H4 (cell line): ENCODE data around the gene CCNO. TPM values are rescaled to one million over a fixed set of nuclear protein-coding genes. Genes with fewer than 3 reads are reported as not detected.

ENCODE experiments used
- DNase-seq: peaks from one replicate; pipeline ENCODE4 v3.0.0-alpha.2; 2015; ENCODE audit warnings: low spot score
- total RNA-seq: library from RNA; depleted of rRNA; stranded (reverse); fragments of >200 nt; shearing (Covaris generic); gene quantifications from 2 replicates; pipeline ENCODE4 v1.2.3, GENCODE V29; 2014; rRNA removed

CCNO gene
- total RNA-seq, 1 experiment from 2014 or later: 1.4 TPM

GRCh38 chr5:55222985-55223811 lies 10.2 kb downstream of the CCNO start:
- no peak for DNase-seq

- DNase-seq: no peak
Observed at GRCh38 chr5:55222092-55222984, 11.1 kb downstream of the CCNO start.

DNA sequence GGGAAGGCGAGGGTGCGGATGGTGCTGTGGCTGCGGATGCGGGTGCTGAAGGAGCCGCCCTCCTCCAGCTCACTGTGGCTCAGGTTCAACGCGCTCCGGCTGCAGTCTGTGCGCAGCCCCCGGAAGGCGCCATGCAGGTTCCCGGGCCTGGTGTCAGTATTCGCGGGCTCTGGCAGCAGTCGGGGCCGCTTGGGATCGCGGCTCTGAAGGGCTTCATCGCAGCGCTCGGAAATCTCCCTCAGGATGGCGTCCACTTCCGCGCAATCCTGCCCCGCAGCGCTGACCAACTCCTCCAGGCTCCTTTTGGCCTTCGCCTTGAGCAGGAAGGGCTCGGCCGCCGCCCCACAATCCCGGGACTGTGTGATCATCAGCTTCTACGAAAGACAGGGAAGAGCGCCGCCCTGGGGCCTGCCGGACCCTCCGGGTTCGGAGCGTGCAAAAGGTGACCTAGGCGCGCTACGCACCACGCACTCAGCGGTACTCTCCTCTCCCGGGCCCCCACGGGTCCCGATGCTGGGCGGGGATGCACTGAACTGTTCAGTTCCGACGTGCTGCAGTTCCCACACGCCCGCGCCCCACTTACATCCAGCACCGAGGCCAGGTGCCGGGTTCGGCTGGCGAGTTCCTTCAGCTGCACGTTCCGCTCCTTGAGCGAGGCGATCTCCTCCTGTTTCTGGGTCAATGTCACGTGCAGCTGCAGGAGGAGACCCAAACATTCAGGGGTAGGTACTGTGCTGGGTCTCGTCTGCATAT lies 12.8 kb downstream of the CCNO start:
- DNase-seq: no peak

DNA sequence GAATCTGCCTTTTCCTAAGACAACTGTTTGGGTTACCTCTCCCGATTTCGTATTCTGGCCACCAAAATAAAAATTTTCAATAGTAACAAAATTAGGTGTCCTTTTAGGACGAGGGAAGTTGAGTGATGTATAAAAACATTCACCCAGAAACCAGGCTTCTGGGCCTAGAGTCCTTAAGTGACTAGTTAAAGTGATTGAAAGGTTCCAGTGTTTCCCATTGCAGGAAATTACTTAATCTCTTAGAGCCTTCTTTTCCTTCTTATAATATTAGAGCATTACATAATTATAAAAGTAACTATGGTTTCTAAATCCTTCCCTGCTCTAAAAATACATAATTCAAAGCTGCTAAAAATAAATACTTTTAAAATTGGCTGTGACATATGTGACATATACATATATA lies 13.6 kb downstream of the CCNO start:
- no peak for DNase-seq

GRCh38 chr5:55218967-55219366 lies 14.4 kb downstream of the CCNO start:
- no peak for DNase-seq

DNA sequence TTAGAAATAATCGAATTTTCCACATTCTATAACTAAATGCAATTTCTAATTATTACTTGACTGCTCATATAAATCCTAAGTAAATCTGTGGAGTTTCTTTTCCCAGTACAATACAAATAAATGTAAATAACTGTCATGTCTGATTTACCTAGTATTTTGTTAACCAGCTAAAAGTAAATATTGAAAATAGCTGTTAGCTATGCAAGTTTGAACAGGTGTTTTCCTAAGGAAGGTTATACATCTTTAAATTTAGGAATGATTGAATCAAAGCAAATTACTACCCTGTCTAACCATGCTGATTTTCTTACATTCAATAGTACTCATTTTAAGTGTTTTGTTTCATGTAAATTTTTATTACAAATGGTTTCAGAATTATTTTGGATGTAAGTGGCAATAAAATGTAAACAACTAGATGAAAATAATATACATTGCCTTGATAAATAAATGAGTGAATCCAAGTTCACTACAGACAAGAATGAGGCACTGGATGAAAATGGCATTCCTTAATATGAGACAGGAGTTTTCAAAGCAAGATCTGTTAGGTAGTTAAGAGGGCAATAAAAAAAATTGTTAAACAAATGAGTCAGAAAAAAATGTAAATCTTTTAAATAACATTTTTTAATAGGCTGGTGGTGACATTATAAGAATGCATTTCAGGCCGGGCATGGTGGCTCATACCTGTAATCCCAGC lies 22.1 kb downstream of the CCNO start:
- no peak for DNase-seq

- no peak for DNase-seq
Observed at GRCh38 chr5:55205001-55205400, 28.4 kb downstream of the CCNO start.

DNA sequence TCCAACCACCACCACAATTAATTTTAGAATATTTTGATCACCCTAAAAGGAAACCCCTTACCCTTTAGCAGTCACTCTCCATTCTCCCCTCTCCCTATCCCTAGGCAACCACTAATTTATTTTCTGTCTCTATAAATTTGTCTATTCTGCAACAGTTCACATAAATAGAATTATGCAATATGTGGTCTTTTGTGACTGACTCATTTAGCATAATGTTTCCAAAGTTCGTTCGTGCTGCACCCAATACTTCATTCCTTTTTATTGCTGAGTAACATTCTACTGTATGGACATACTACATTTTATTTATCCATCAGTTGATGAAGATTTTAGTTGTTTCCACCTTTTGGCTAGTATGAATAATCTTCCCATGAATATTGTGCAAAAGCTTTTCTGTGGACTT lies 42.2 kb downstream of the CCNO start:
- DNase-seq: no peak

DNA sequence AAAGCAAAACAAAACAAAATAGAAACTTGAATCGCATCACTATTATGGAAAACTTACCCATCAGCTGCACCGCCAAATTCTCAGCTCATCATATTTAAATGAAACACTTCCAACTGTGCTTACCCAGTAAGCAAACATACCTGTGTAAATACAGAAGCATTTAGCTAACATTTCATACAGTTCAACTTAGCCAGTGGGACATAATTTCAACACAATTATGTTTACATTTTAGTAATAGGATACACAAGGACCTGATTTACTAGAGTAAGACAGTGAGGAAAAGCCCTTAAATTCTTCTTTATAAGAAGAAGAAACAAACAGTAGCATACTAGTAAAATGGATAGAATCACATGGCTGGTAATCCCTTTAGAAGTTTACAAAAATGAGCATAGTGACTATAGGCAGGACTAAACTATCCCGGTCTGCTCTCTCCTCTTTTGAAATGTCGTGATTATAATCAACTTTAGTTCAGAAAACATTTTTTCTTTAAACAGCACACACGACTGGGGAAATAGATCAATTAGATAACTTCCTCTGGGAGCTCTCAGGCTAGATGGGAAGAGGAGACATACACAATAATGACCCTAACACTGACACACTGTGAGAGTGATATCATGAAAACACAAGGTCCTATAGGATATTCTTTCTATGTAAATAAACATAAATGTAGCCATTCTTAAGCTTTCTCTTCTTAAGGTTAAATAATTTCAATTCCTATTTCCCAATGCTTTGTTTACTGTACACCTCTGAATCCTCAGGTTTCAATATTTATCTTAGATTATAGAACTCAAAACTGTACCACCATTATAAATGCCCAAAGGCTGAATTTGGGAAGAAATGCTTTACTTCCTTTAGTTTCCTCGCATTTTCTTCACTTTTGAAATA lies 44.5 kb downstream of the CCNO start:
- DNase-seq: no peak

DNA sequence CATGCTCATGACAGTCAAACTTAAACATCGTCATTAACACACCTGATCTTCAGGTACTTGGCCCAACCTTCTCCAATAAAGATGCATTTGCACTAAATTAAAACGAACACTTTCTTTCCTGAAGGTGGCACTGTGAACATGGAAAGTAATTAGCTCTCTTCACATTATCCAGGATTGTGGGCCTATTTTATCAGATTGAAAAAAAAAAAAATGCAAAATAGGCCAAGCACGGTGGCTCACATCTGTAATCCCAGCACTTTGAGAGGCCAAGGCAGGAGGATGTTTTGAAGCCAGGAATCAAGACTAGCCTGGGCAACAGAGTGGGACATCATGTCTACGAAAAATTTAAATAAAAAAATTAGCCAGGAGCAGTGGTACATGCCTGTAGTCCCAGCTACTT lies 46.0 kb downstream of the CCNO start:
- peak; percentile 24 for DNase-seq

Other genes starting within 250 kb of the CCNO start
- gene ESM1, start 248.0 kb downstream of the CCNO start, total RNA-seq: not detected in 2 replicates
- gene GZMK, start 209.4 kb downstream of the CCNO start, total RNA-seq: not detected in 2 replicates
- gene GZMA, start 131.0 kb downstream of the CCNO start, total RNA-seq: not detected in 2 replicates
- 129 and 152 TPM in 2 replicates for gene GPX8, start 73.4 kb downstream of the CCNO start, total RNA-seq
- not detected in 2 replicates for gene CDC20B, start 60.4 kb downstream of the CCNO start, total RNA-seq
- gene MCIDAS, start 6.3 kb downstream of the CCNO start, total RNA-seq: 0.21 and 0.48 TPM in 2 replicates
- gene DHX29, start 74.1 kb upstream of the CCNO start, total RNA-seq: 22.6 and 26.8 TPM in 2 replicates
- 95.0 and 125 TPM in 2 replicates for gene MTREX, start 74.4 kb upstream of the CCNO start, total RNA-seq